Ishikawa (cell line): Measurements from ENCODE around the gene MRPL57.

Experiments
- EP300 ChIP-seq: IDR thresholded peaks from 2 replicates; pipeline ENCODE4 v1.6.1; 2012; ENCODE audit warnings: borderline replicate concordance
- MAX ChIP-seq: IDR thresholded peaks from 2 replicates; pipeline ENCODE4 v1.6.1; 2012
- RAD21 ChIP-seq: IDR thresholded peaks from 2 replicates; pipeline ENCODE4 v1.6.1; 2012; ENCODE audit warnings: low read depth
- TAF1 ChIP-seq: IDR thresholded peaks from 2 replicates; pipeline ENCODE4 v1.6.1; 2012; ENCODE audit warnings: low read depth, mild to moderate bottlenecking
- TCF12 ChIP-seq: IDR thresholded peaks from 2 replicates; pipeline ENCODE4 v1.6.1; 2012; ENCODE audit warnings: low read depth
- YY1 ChIP-seq: IDR thresholded peaks from 2 replicates; pipeline ENCODE4 v1.6.1; 2012; ENCODE audit warnings: low read depth
- TF ChIP-seq, protein P1 (sequence below): IDR thresholded peaks from 2 replicates; pipeline ENCODE4 v1.6.1; 2012

GRCh38 chr13:21147827-21148226 lies 28.6 kb upstream of the MRPL57 start:
- TF ChIP-seq TAF1 (no peak), MAX (no peak), EP300 (no peak), YY1 (no peak), RAD21 (no peak), TCF12 (no peak)
- TF ChIP-seq, protein P1, sequence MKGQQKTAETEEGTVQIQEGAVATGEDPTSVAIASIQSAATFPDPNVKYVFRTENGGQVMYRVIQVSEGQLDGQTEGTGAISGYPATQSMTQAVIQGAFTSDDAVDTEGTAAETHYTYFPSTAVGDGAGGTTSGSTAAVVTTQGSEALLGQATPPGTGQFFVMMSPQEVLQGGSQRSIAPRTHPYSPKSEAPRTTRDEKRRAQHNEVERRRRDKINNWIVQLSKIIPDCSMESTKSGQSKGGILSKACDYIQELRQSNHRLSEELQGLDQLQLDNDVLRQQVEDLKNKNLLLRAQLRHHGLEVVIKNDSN = no peak
